Measurements from ENCODE around the gene MADD. TPM values are rescaled to one million over a fixed set of nuclear protein-coding genes. Genes with fewer than 3 reads are reported as not detected.

Gene MADD
- total and polyA plus RNA-seq, 10 of the 15 experiments (the other 5 are each of a cell fraction or from before 2014, with no cell fraction given), result 0.47 to 35.4 (median 17.6) TPM

- TF ChIP-seq PML (IDR thresholded peaks at IDR 0.05; ENCODE audit: low read length), result no peak
- TF ChIP-seq CUX1 (IDR thresholded peaks at IDR 0.05; ENCODE audit: insufficient replicate concordance, low read depth, low read length), result no peak
- TF ChIP-seq NFXL1 (IDR thresholded peaks at IDR 0.05; ENCODE audit: borderline replicate concordance), result no peak
- no peak for TF ChIP-seq CBX3 (IDR thresholded peaks at IDR 0.05; ENCODE audit: borderline replicate concordance, low read depth)
- no peak for TF ChIP-seq PAX8 (IDR thresholded peaks at IDR 0.05)
- TF ChIP-seq YY1 (IDR thresholded peaks at IDR 0.05; ENCODE audit: low read depth, low read length), result no peak
- TF ChIP-seq MTA3 (IDR thresholded peaks at IDR 0.05; ENCODE audit: borderline replicate concordance, low read length), result no peak
These were observed 36.5 kb downstream of the MADD start (continued) for GRCh38 chr11:47306484-47306844.

All from GM12878 (cell line).